ENCODE measurements around the gene DDN.

The DDN gene

DNA sequence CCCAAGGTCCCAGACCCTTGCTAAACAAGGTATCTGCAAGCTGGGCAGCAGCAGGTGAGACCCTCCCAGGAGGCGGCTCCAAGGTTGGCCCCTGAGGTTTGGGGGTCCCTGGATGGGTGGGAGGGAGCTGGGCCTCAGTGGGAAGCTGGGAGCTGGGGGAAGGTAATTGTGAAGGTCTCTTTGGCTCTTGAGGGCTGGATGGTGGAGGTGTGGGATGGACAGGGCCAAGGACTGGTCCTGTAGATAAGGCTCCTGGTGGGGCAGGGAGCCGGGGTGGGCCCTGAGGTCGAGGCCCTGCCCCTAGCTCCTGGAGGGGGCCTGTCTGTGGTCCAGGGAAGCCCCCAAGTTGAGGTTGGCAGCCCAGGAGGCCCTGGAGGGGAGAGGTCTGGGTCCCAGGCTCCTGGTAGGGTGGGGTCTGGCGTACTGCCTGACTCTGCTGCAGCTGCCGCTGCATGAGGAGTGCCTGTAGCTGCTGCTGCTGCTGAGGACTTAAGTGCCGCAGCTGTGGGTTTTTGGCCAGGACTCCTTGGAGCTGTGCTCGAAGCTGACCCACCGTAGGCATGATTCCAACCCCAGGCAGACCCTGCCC is 32.5 kb upstream of the DDN start:
- DNase-seq (ENCODE audit: low spot score): no peak

DNA sequence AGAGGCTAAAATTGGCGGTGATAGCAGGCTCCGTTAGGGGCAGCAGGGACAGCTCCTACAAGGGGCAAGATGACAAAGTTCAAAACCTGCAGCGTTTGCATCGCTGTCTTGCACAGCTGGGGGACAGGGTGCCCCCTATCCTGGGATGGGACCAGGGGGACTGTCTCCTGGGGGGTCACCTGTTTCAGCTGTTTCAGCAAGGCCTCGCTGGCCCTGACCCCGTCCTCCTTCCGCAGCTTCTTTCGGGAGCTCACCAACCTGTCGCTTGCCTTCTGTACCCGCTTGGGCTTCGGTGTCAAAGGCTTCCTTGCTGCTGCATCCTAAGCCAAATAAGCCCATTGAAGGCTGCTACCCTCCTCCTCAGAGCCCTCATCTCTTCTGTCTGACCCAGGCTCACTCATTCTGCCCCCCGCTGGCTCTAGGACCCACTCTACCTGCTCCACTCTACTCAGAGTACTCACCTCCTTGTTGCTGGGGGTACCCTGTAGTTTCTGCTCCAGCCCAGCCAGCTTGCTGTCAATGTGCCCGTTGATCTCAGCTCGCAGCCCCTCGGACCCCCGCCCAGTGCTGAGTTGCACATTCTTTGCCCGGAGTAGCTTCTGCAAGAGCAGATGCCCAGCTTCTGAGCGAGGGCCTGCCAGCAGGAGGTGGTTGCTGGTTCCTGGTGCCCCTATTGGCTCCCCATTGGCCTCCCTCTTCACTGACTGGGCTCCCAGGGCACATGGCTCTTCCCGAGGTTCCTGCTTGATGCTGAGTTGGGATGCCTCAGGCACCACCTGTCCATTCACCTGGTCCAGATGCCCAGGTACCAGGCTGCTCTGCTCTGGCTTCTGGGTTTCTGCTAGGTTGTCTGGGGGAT is 31.8 kb upstream of the DDN start:
- DNase-seq (ENCODE audit: low spot score): no peak

DNA sequence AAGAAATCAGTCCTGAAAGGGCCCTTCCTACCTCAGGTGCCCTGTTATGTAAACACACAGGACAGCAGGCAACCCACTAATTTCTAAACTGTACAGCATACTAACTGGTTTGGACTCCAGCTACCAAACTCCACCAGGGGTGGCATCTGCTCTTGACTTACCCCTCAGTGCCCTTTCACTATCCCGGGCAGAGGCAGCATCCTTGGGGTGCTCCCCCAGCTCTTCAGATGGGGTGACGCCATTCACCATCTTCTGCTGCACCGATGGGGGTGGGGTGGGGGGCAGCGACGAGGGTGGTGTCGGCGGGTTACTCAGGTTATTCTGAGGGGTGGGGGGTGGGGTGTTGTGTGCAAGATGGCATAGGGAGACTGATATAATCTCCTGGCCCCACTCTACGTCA is 30.9 kb upstream of the DDN start:
- no peak for DNase-seq (ENCODE audit: low spot score)

DNA sequence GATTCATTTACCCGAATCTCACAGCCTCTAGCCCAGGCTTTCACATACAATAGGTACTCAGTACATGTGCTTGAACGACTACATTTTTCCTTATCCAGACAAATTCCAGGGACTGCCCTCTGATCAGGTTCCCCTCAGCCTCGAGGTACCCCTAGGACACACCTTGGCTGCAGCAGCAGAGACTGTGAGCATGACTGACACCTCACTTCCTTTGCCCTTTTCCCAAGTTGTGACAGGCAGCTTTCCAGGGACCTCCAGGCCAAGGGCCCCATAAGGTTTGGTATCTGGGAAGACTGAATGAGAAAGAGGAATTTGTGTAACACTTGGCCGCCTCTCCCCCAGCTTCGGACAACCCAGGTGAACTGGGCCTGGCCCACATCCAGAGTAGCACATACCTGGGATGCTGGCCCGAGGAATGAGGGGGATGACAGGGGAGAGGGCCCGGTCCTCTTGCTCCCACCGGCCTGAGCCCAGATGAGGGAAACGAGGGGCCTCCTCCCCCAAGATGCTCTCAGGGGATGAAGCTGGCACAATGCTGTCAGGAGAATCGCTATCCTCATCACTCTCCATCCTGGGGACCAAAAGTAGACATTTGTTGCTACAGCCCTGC is 29.6 kb upstream of the DDN start:
- DNase-seq (ENCODE audit: low spot score): no peak

DNA sequence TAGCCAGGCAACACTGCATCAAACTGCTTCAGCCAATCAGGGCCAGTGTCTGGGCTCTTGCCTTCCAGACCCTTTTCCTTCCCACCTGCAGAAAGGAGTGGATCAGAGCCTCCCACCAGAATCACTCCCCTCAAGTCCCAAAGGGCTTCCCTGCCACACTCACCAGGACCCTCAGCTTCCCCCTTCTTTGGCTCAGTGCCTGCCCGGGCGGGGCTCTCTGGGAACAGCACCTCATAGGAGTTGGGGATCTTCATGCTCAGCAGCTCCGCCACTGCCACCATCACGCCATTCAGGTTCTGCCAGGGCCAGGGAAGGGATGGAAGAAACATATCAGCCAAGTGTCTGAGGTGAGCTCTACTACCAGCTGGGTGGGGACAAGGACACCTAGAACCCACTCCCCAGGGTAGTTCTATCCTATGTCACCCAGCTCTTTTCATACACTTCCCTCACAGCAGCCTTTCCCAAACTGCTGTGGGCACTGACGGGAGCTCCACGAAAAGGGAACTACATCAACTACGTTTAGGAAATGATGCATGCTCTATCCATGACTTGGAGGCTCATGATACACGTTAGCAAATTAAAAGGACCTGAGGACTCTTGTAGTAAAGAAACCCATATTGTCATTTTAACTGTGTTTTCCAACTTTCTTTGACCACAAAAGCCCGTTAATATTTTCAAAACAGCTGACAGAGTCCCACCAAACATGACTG is 28.8 kb upstream of the DDN start:
- DNase-seq (ENCODE audit: low spot score): no peak

DNA sequence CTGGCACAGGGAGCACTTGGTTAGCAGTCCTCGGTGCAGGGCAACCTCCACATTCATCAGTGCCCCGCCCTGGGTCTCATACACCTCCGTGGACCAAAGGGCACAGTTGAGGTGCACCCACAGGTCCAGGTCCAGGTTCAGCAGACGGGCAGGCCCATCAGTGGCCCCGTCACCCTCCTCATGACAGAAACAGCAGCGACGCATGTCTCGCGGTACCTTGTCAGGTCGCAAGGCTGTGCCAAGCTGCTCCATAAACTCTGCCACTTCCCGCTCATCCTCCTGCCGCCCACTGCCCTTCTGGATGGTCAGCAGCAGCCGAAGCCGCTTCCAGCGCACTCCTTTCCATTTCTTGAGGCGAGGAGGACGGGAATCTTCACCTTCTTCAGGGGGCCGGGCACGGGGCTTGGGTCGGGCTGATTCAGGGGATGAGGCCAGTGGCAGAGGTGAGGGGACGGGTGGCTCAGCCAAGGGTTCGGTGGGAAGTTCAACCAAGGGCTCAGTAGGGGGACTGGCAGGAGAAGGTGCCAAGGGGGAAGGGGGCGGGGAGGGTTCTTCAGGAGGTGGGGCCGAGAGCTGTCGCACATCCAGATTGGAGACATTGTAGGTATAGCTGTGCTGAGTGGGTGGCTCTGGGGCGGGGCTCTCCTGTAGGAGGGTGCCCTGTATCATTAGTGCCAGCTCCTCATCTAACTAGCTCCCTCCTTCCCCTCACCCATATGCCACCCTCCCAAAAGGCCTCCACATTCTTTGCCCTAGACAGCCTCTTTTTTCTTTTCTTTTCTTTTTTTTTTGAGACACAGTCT is 27.7 kb upstream of the DDN start:
- no peak for DNase-seq (ENCODE audit: low spot score)

DNA sequence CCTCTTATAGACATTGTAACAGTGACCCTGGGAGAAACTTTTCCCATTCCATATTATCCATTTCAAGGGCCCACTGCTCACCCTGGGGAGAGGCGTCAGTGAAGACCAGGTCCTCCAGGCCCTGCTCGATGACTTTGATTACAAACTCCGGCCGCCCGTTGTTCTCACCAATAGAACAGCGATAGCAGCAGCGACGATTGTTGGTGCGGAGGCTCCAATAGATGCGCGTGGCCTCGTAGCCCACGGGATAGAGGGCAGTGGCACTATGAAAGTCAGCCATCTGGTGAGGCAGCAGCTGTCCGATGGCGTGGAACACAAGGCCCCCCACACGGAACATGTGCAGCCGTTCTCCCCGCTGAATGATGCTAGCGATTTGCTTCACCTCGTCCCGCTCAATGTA is 26.9 kb upstream of the DDN start:
- no peak for DNase-seq (ENCODE audit: low spot score)

DNA sequence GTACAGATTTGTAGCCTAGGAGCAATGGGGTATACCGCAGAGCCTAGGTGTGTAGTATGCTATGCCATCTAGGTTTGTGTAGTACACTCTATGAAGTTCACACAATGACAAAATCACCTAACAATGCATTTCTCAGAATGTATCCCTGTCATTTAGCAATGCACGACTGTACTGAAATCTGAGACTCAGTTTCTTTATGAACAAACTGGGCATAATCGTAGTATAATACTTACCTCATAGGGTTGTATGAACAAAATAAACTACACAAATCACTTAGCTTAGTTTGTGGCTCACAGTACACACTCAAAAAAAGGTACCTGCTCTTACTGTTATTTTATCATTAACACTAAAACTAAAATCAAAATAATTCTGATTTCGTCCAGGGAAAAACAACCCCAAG is 26.3 kb upstream of the DDN start:
- DNase-seq (ENCODE audit: low spot score): no peak

DNA sequence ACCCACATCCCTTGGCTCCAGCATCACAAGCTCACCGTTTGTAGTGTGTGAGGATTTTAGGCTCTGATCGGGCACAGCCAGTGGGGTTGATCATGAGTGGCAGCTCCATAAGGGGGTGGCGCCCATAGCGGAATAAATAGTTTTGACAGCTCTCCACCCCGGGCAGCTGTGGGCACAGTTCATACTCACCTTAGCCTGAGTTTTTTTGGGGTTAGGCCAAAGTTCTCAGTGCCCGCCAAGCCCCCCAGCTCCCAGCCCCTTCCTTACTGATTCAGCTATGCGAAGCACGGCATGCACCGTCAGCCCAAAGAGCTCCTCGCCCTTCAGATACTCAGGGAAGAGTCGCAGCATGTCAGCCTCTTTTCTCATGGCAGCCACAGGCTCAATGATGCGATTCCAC is 25.4 kb upstream of the DDN start:
- DNase-seq (ENCODE audit: low spot score): no peak

DNA sequence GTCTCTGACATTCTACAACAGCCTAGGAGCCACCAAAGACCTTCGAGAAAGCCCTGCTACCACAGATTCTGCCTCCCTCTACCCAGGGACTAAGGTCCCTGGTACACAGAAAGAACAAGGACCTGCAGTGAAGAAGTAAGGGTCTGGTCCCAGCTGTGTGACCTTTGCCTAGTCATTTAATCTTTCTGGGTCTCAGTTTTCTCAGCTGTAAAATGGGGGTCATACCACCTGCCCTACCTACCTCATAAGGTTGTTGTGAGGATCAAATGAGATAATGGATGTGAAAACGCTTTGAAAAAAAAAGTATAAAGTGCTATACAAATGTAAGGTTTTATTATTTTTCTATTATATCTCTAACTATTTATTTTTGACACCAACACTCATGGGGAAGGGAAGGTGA is 24.6 kb upstream of the DDN start:
- DNase-seq (ENCODE audit: low spot score): no peak

DNA sequence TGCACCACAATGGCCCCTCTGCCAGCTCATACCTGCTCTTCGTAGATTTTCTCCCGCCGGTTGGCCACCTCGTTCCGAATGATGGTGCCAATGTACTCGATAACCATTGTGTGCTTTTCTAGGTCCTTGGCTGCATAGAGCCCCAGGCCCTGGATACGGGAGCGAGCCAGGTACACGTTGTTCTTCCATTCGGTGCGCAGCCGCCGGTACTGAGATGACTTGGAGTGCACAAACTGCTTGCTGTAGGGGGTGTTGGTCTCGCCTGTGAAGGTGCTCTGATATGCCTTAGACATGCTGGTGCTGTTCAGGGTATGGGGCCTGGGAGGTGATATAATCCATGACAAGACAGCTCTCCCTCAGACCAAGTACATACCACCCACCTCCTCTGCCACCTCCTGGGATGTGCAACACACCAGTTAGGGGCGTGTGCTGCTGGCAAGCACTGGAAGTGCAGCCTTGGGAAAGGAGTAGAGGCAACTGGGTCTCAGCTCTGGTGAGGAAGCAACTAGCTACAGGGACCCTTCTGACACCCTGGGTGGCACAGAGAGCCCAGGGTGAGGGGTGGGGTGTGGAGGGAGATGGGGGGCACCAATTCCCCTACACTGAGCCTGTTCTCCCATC is 23.5 kb upstream of the DDN start:
- no peak for DNase-seq (ENCODE audit: low spot score)

DNA sequence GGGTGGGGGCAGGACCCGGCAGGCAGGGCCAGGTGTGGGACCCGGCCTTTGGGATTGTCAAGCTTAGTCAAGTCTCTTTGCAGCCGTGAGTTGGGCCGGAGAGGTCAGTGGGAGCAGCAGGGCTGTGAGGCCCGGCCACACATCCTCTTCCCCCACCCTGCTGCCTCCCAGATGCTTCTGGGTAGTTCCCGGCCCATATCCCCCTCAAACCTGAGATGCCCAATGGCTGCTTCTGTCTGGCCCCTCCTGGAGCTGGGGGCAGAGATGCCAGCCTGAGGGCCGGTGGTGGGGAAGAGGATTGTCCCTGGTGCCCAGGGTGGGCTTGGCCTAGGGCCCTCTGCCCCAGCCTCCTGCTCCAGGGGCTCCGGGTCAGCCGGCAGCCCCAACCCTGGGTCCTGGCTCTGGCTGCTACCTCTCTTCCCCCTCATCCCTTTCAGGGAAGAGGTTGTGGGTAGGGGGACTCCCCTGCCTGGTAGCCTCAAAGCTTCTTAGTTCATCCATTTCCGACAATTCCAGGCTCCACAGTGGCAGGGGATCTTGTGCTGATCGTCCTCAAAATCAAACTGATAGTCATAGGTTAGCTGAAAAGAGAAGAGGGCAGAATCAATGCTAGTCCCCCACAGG is 22.2 kb upstream of the DDN start:
- DNase-seq (ENCODE audit: low spot score): no peak

DNA sequence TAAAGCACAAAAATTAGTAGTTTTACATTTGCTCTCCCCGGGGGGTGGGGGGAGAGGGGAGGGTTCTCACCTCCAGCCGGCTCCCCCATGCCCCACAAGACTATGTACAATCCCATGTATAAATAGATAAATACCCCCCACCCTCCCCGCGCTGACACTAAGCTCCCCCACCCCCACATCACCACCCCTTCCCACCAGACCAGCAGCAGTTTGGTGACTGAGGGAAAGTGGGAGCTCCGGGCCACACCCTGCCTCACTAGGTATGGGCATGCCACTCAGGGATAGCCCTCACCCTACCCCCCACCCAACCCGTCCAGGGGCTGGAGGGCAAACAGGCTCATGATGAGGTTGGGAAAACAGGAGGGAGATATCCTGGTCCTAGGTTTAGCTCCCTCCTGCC is 21.3 kb upstream of the DDN start:
- no peak for DNase-seq (ENCODE audit: low spot score)

DNA sequence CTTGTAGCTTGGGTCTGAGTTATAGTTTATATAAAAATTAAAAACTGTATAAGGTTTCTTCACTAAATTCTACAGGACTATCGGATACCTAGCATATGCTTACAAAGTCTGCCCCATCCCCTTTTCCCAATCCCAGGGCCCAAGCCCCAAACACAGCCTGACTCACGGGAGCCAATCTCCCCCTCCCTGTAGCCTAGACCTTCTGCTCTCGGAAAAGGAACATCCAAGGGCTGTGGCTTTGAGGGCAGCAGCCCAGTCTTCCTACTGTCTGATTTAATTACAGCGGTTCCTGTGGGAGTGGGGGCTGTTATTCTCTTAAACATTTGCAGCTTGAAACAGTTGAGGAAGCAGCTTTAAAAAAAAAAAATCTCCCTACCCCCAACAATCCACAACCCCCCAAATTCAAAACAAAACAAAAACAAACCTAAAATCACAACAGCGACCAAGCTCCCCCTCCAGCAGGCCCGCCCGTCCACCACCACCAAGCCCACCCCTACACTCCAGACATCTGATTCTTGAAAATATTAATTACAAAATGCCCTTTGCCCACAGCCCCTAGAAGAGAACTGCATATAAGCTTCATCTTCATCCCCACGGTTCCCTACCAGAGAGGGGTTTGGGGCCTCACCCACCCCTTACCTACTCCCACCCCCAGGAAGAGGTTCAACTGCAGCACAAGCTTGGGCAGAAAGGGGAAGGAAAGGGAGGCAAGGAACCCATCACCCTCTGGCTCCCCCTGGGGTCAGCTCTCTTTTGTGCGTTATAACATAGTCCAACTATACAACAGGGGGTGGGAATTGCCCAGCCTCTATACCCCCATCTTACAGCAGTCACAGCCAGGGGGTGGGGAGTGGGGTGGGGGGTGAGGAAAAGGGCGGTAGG is 20.5 kb upstream of the DDN start:
- DNase-seq (ENCODE audit: low spot score): peak; percentile 31

DNA sequence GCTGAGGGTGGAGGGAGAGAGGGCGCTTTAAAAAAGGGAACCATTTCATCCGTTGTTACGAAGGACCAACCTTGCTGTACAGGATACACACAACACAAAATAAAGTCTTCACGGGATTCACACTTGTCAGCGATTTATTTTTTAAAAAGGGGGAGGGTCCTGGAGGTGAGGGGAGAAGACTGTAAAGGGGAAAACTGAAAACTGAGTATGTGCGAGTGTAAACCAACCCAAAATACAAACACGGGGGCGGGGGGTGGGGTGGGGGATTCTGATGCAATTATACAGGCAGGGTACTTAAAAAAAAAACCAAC is 19.9 kb upstream of the DDN start:
- no peak for DNase-seq (ENCODE audit: low spot score)

DNA sequence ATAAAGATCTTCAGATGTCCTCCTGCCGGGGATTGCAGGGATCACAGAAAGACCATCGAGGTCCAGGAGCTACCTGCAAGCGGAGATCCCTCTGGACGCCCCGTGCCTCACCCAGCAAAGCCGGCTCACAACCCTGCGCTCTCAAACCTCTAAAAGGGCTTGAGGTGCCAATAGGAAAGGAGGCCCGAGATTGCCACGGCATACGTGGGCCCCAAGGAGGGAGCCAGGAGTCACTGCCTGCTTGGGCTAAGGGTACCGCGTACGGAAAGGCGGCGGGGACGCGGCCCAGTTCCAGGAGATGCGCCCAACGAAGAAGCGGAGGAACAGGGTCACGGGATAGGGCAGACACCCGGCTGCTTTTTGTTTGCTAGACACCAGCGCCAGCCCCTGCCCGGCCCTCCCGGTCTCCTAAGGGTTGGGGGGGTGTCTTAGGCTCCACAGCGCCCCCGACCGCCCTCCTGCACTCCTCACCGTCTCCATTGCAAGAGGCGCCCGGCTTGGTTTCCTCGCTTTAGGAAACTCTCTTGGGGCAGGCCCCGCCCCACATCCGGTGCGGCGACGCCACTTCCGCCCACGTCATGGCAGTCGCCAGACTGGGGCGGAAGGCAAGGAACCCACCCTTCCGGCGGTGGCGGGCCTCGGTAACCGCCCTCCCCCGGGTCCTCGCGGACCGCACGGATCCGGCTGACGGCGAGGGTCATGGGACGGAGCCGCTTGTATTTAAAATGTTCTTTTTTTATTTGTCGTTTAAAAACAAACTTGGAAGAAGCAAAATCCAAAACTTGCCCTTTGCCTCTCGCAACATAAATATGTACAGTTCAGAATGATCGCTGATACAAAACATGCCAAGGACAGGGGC is 19.3 kb upstream of the DDN start, which contains the start of gene PRKAG1:
PRKAG1 (minus strand) TSS at position 516 of the 859 bp plus-strand sequence; CDS start at position 480, 36 bp downstream.
- DNase-seq (ENCODE audit: low spot score): peak; percentile 97

DNA sequence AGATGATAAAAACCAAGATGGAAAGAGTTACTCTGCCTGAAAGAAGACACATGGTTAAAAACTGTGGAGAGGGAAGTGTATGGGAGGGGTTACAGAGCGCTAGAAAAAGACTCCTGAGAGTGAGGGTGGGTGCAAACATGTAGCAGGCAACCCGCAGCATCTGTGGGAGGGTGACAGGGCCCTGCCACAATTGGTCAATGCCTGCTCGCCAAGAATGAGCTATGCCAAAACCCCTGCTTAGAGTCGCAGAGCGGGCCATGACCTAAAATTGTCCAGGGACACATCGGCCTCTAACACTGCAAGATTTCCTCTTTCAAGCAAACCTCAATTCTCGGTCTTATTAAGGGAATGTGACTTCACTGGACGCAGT is 18.7 kb upstream of the DDN start:
- peak; percentile 53 for DNase-seq (ENCODE audit: low spot score)

DNA sequence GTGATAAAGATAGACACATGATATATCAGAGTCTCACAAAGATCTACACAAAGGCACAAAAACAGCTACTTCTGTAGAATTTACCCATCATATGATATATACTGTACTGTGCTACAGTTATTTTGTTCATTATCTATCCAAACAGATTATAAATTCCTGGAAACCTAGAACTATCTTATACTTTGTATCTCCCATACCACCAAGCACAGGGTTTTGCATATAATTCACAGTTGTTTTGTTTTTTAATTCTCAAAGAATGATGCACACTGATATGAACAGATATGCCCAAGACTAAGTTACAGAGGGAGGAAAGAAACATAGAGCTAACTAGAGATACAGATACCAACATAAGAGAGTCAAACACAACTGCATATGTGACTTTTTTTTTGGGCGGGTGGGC is 16.0 kb upstream of the DDN start:
- no peak for DNase-seq (ENCODE audit: low spot score)

DNA sequence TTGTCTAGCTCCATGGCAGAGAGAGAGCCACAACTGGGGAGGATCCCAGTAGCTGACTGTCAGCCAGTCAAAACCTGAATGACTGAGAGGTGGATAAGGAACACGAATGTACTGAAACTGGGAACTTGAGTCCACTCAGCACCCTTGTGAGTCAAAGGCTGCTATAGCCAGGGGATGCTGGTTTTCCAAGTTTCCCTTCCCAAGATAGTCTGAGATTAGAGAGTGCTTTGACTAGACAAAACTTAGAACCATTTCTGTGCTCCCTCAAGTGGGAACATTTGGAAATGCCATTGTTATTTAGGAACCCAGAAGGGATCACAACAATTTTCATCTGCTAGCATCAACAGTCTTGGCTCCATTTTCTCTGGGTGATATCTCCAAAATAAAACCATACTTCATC is 15.4 kb upstream of the DDN start:
- no peak for DNase-seq (ENCODE audit: low spot score)
